ENCODE measurements around the gene ARMH4.

ARMH4 gene

GRCh38 chr14:57963071-57963470, 188.9 kb downstream of the ARMH4 start:
- DNase-seq (ENCODE audit: low spot score) = no peak

GRCh38 chr14:57962325-57963035, 189.5 kb downstream of the ARMH4 start:
- DNase-seq (ENCODE audit: low spot score) = no peak

- DNase-seq (ENCODE audit: low spot score) = no peak
These were observed 190.3 kb downstream of the ARMH4 start for GRCh38 chr14:57961786-57962060.

- no peak for DNase-seq (ENCODE audit: low spot score)
These were observed 190.8 kb downstream of the ARMH4 start for GRCh38 chr14:57960946-57961785.

- no peak for DNase-seq (ENCODE audit: low spot score)
These were observed 194.6 kb downstream of the ARMH4 start for GRCh38 chr14:57957441-57957840.
